Sigmoid colon (tissue), 7 donors: ENCODE measurements around the gene LOXHD1. TPM values are rescaled to one million over a fixed set of nuclear protein-coding genes. Genes with fewer than 3 reads are reported as not detected.

Experiments
- DNase-seq: peaks from one replicate; pipeline ENCODE4 v3.0.0-alpha.2; 2019
- H3K27ac ChIP-seq, 4 donors: fragments of 200-600 bp; sonication (generic); one replicate each; pipeline ENCODE4 v1.5.1; 2016 to 2019; ENCODE audit warnings: mild to moderate bottlenecking in 1 of 4
- H3K27me3 ChIP-seq, 3 donors: fragments of 200-600 bp; sonication (generic); one replicate each; pipeline ENCODE4 v1.5.1; 2019; ENCODE audit warnings: mild to moderate bottlenecking in 1 of 3
- H3K36me3 ChIP-seq, 4 donors: fragments of 200-600 bp; sonication (generic); one replicate each; pipeline ENCODE4 v1.5.1; 2016 to 2019
- H3K4me1 ChIP-seq, 4 donors: fragments of 200-600 bp; sonication (generic); one replicate each; pipeline ENCODE4 v1.5.1; 2017 to 2019
- H3K4me3 ChIP-seq, 4 donors: fragments of 200-600 bp; sonication (generic); one replicate each; pipeline ENCODE4 v1.5.1; 2017 to 2019; ENCODE audit warnings: mild to moderate bottlenecking in 2 of 4, moderate library complexity in 1 of 4
- H3K9me3 ChIP-seq, 4 donors: fragments of 200-600 bp in 3 of 4; sonication (generic) in 3 of 4; one replicate each; pipeline versions ENCODE4 v1.5.1 to v1.6.1; 2013 to 2019
- CTCF ChIP-seq, 4 experiments: fragments of 450-650 bp in 3 of 4; fragments of 200-600 bp in 1 of 4; IDR thresholded peaks; one replicate each; pipeline ENCODE4 v1.5.1; 2016 to 2019; ENCODE audit warnings: antibody characterized with exemption in 4 of 4, mild to moderate bottlenecking in 3 of 4, moderate library complexity in 2 of 4
- EP300 ChIP-seq, 4 donors: sonication (generic); formaldehyde crosslinking; IDR thresholded peaks; one replicate each; pipeline ENCODE4 v1.6.1; 2017; ENCODE audit warnings: antibody characterized with exemption in 4 of 4
- POLR2A ChIP-seq, 2 donors: fragments of 450-650 bp; IDR thresholded peaks; one replicate each; pipeline ENCODE4 v1.6.1; 2016; ENCODE audit warnings: antibody characterized with exemption in 2 of 2, mild to moderate bottlenecking in 2 of 2, moderate library complexity in 2 of 2
- POLR2AphosphoS5 ChIP-seq, 4 donors: sonication (generic); formaldehyde crosslinking; IDR thresholded peaks; one replicate each; pipeline ENCODE4 v1.6.1; 2017; ENCODE audit warnings: antibody characterized with exemption in 4 of 4
- WGBS, 2 donors: extraction: QIAGEN DNeasy Blood & Tissue Kit; methylation state at CpG; one replicate each; pipeline ENCODE4 v1.1.7; 2013; 5-methylcytosine and 5-hydroxymethylcytosine counted together
- intact Hi-C: fragments of 100-400 bp; cut with DNase I; formaldehyde crosslinking; loops from one replicate; pipeline ENCODE4 v1.15.1; 2023
- polyA plus RNA-seq, 3 donors: library from polyadenylated mRNA; stranded (reverse); fragments of 200-250 nt; gene quantifications; one replicate each; pipeline ENCODE4 v1.2.3, GENCODE V29; 2013
- total RNA-seq, 4 donors: library from RNA; depleted of rRNA; stranded (reverse); fragments of >200 nt; gene quantifications; one replicate each; pipeline ENCODE4 v1.1.0, GENCODE V29; 2016
- donor health status: healthy with polysubstance abuse.
- donor health status: Bipolar disorder and iron deficiency.
- donor health status: healthy.

The LOXHD1 gene
- total and polyA plus RNA-seq, 7 donors: 0.06 to 0.28 (median 0.27) TPM; not detected in 4

- WGBS, 2 donors: 43 to 68% methylated on average over 2 of the region's 2 CpGs
- no peak for DNase-seq
- no peaks in the 10 kb centered on the region for H3K9me3 ChIP-seq
- peaks cover 0 to 17% (median 13%) of the 10 kb centered on the region in 4 donors for H3K4me1 ChIP-seq
- intact Hi-C loops: no loop called here
- no peak overlapping the region for H3K27ac ChIP-seq
- no peaks in the 10 kb centered on the region for H3K27me3 ChIP-seq
- no peaks in the 10 kb centered on the region for H3K36me3 ChIP-seq
- no peak overlapping the region for H3K4me3 ChIP-seq
- TF ChIP-seq EP300 (IDR thresholded peaks at IDR 0.05): no peak
- TF ChIP-seq POLR2AphosphoS5 (IDR thresholded peaks at IDR 0.05): no peak
- TF ChIP-seq CTCF (IDR thresholded peaks at IDR 0.05): no peak
- no peak for TF ChIP-seq POLR2A (IDR thresholded peaks at IDR 0.05)
Observed at GRCh38 chr18:46627136-46627535, 29.9 kb downstream of the LOXHD1 start.

DNA sequence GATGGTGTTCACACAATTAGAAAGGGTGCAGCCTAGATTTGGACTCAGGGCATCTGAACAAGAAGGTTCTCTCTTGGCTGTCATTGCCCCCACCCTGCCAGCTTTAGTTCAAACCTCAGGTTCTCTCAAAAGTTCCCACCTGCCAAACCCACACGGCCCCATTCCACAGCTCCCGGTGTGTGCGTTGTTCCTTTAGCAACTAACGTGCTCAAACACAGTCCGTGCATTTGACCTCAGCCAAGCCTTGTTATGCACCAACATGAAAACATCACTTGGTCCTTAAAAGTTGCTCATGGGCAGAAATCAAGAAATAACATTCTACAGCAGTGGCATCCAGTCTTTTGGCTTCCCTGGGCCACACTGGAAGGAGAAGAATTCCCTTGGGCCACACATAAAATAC, 32.0 kb downstream of the LOXHD1 start:
- H3K36me3 ChIP-seq: no peaks in the 10 kb centered on the region
- H3K27ac ChIP-seq: no peak overlapping the region
- no peak for TF ChIP-seq EP300 (IDR thresholded peaks at IDR 0.05)
- no peak for TF ChIP-seq CTCF (IDR thresholded peaks at IDR 0.05)
- no peak for TF ChIP-seq POLR2A (IDR thresholded peaks at IDR 0.05)
- TF ChIP-seq POLR2AphosphoS5 (IDR thresholded peaks at IDR 0.05): no peak
- no peak overlapping the region for H3K4me3 ChIP-seq
- peaks cover 0 to 17% (median 13%) of the 10 kb centered on the region in 4 donors for H3K4me1 ChIP-seq
- DNase-seq: no peak
- 85 to 90% methylated on average over 5 of the region's 5 CpGs for WGBS, 2 donors
- H3K27me3 ChIP-seq: no peaks in the 10 kb centered on the region
- intact Hi-C loops: no loop called here
- no peaks in the 10 kb centered on the region for H3K9me3 ChIP-seq

DNA sequence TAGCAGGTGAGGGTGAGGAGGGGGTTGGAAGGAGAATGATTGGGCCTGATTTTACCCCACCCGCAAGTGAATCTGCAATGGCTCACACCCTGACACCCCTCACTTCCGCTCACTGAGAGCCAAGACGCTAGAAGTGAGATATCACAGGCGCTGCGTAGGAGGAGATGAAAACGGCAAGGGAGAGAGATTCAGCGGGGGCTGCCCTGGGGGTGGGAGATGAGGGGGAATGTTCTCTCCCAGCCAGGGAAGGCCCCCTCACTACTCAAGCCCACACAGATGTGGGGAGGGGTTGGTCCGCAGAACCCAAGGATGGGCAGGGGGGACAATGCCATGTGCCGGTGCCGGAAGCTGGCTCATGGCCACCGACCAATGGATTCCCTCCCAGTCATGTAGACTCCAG, 32.9 kb downstream of the LOXHD1 start:
- H3K9me3 ChIP-seq: no peaks in the 10 kb centered on the region
- TF ChIP-seq CTCF (IDR thresholded peaks at IDR 0.05): no peak
- peak in 2 of 4 donors; percentile 54 to 56 for TF ChIP-seq POLR2AphosphoS5 (IDR thresholded peaks at IDR 0.05)
- no peak for TF ChIP-seq EP300 (IDR thresholded peaks at IDR 0.05)
- peak overlapping the region in 3 of 4 donors; percentile 14 to 27 (median 23) for H3K4me3 ChIP-seq
- peak overlapping the region in 1 of 4 donors; percentile 33 for H3K27ac ChIP-seq
- 79 to 91% methylated on average over 11 of the region's 11 CpGs for WGBS, 2 donors
- DNase-seq: no peak
- intact Hi-C loops: no loop called here
- H3K27me3 ChIP-seq: no peaks in the 10 kb centered on the region
- H3K36me3 ChIP-seq: no peaks in the 10 kb centered on the region
- H3K4me1 ChIP-seq: peaks cover 0 to 17% (median 13%) of the 10 kb centered on the region in 4 donors

- TF ChIP-seq CTCF (IDR thresholded peaks at IDR 0.05) (no peak), EP300 (IDR thresholded peaks at IDR 0.05) (no peak), POLR2A (IDR thresholded peaks at IDR 0.05) (no peak), POLR2AphosphoS5 (IDR thresholded peaks at IDR 0.05) (no peak)
- no peaks in the 10 kb centered on the region for H3K9me3 ChIP-seq
- H3K4me1 ChIP-seq: peaks cover 0 to 17% (median 13%) of the 10 kb centered on the region in 4 donors
- H3K4me3 ChIP-seq: peak overlapping the region in 3 of 4 donors; percentile 14 to 27 (median 23)
- WGBS, 2 donors: 39 to 72% methylated on average over 10 of the region's 10 CpGs
- H3K36me3 ChIP-seq: no peaks in the 10 kb centered on the region
- intact Hi-C loops: no loop called here
- DNase-seq: no peak
- H3K27me3 ChIP-seq: no peaks in the 10 kb centered on the region
- H3K27ac ChIP-seq: peak overlapping the region in 2 of 4 donors; percentile 11 to 33
Observed at GRCh38 chr18:46623541-46623940, 33.5 kb downstream of the LOXHD1 start.

DNA sequence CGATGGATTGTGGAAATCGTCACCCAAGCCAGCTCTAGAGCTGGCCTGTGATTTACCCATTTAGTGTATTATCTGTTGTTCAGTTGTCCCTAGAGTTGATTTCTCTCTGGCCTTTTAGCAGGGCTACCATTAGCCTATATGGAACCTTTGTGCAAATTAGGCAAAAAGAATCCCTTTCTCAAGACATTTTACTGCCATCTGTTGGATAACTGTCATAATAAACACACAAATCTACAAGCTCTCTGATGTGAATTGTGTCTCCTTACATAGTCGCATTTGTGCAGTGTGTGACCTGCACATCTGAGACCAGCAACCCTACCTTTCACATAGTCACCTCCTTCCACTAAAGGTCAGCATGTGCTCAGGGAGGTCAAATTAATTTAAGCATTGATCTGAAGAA, 34.0 kb downstream of the LOXHD1 start:
- WGBS, 2 donors: 75 to 87% methylated on average over 3 of the region's 3 CpGs

More for the DNA sequence above, 34.0 kb downstream of the LOXHD1 start:
- no peak overlapping the region for H3K27ac ChIP-seq
- intact Hi-C loops: no loop called here
- H3K27me3 ChIP-seq: no peaks in the 10 kb centered on the region
- no peaks in the 10 kb centered on the region for H3K9me3 ChIP-seq
- H3K4me1 ChIP-seq: peaks cover 0 to 17% (median 13%) of the 10 kb centered on the region in 4 donors
- TF ChIP-seq CTCF (IDR thresholded peaks at IDR 0.05): no peak
- no peak for TF ChIP-seq POLR2A (IDR thresholded peaks at IDR 0.05)
- TF ChIP-seq EP300 (IDR thresholded peaks at IDR 0.05): no peak
- no peak for TF ChIP-seq POLR2AphosphoS5 (IDR thresholded peaks at IDR 0.05)
- no peak overlapping the region for H3K4me3 ChIP-seq
- no peaks in the 10 kb centered on the region for H3K36me3 ChIP-seq
- DNase-seq: no peak
